Right renal cortex interstitium (tissue), 3 donors: Measurements from ENCODE around the gene CNTN2. TPM values are rescaled to one million over a fixed set of nuclear protein-coding genes. Genes with fewer than 3 reads are reported as not detected.

Source experiments
- DNase-seq, 3 donors: peaks; one replicate each; pipeline ENCODE4 v3.0.0-alpha.2; 2013; ENCODE audit warnings: low read depth in 3 of 3, low spot score in 2 of 3
- polyA plus RNA-seq, 3 donors: library from polyadenylated mRNA; unstranded; fragments of 120-200 nt; gene quantifications; one replicate each; pipeline ENCODE4 v1.2.1, GENCODE V29; 2013; ENCODE audit not compliant: insufficient read length in 3 of 3

CNTN2 gene
- polyA plus RNA-seq, 3 donors = 0.39 to 0.69 (median 0.65) TPM

DNA sequence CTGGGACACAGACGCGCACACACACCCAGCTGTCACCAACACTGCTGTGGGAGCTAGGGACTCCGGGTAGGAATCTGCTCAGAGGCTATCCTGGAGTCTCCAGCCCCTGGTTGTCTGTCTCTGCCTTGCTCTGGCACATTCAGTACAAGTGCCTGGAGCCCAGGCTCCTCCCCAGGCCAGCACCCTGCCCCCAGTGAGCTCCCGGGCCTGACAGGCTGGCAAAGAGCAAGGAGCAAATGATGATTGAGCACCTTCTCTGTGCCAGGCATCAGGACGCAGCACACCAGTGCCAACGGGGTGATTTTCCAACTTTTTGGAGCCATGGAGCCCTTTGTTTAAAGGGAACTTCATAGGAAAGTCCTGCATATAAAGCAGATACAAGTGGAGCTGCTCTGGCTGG, 6.5 kb downstream of the CNTN2 start:
- DNase-seq = no peak

DNA sequence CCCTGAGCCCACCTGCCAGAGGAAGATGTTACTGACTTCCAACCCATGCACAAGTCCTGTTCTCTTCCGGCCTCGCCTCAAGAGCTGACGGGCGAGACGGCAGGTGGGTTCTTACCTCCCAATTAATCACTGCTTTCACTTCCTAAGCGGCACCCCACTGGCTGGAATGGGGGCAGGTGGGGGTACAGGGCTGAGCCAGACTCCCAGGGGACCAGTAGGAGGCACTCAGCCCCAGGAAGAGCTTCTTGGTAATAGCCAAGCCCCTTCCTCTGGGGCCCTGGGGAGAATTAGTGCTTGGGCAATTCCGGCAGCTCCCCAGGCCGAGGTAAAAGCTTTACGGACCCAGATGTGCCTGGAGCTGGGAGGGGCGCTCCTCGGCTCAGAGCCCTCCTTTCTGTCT, 9.7 kb downstream of the CNTN2 start:
- DNase-seq = no peak

DNA sequence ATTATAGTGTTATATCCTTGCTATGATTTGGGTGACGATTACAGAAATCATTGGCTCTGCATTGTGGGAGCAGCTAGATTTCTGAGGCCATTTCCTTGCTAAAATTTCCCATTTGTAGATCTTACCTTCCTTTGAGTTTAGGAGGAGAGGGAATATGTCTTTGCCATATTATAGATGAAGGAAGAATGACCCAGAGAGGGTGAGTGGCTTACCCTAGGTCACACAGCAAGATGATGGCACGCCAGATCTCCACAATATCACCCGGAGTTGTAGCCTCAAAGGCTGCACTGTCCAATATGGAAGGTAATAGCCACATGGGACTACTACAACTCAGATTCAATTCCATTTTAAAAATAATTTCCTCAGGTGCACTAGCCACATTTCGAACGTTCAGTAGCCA, 10.3 kb downstream of the CNTN2 start:
- no peak for DNase-seq

DNA sequence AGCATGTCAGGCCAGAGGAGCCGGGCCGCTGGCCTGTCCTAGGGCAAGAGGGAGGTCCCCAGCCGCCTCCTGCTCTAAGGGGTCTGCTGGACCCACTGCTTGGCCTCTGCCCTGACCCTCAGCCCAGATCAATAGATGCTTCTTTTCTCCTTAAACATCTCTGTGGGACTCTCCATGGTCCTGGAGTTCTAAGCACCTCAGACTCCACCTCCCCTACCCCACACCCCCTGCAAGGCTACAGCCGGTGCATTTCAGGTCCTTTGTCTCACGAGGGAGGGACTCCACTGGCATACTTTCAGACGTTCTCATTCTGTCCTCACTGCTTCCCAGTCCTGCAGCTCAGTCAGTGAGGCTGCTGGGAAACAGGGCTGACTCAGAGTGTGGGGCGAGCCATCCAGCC, 11.0 kb downstream of the CNTN2 start:
- DNase-seq = no peak

DNA sequence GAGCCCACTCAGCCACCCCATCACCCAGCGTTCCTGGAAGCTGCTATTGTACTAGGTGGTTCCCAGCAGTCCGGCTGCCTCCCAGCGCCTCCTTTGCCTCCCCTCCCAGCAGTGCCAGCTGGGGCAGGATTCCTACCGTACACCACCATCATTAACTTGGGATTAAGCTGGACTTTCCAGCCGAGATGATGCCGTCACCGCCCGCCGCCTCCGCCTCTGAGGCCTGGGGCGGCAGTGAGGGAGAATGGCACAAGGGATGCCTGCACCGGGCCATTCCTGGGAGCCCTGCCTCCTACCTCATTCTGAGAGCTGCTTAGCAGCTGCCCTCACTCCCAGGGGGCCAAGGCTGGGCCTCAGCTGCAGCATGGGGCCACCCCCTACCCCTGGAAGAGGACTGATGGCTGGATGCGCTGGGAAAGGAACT, 13.2 kb downstream of the CNTN2 start:
- DNase-seq = no peak

DNA sequence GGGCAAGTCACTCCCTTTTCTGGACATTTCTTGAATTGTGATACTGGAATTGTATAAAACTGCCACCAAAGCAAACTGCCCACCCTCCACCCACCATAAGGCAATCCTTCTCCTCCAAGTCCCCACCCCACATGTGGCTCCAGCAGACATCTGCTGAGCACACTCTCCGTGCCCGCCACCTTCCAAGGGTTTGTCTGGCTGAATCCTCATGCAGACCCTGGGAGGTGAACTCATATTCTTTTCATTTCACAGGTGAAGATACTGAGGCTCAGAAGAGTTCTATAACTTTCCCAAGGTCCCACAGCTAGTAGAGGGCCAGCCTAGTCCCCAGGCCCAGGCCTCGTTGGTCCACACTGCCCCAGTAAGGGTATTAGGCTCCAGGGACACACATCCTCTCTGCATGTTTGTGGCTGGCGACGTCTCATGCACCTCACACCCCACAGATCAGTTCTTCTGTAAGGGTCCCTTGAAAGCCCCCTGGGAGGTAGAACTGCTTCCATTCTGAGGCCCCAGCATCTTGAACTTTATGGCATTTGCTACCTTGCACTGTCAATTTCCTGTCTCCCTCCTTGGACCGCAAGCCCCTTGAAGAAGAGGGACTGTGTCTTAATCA, 14.1 kb downstream of the CNTN2 start:
- DNase-seq = no peak

DNA sequence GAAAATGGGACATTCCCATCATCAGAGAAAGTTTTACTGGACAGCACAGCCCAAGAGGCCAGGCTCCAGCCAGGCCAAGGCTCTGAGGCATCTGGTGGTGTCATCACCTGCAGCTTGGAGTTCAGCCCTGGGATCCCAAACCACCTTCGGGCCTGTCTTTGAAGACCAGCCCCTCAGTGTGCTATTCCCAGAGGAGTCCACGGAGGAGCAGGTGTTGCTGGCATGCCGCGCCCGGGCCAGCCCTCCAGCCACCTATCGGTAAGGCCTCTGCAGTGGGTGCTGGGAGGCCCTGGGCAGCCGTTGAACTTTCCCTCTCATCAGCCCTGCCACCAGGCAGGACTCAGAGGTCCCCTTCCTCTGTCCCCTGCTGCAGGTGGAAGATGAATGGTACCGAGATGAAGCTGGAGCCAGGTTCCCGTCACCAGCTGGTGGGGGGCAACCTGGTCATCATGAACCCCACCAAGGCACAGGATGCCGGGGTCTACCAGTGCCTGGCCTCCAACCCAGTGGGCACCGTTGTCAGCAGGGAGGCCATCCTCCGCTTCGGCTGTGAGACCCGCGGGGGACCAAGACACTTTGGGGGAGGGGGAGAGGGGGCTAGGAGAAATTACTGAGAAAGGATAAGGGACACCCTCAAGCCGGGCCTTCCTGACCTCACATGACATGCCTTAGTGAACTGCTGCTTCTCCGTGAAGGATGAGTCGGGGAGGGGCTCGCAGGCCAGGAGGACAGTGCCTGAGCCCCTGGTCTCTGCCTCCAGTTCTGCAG, 15.0 kb downstream of the CNTN2 start:
- no peak for DNase-seq

- no peak for DNase-seq
Observed at GRCh38 chr1:205058853-205059252, 15.8 kb downstream of the CNTN2 start.

GRCh38 chr1:205059660-205060059, 16.6 kb downstream of the CNTN2 start:
- no peak for DNase-seq

- no peak for DNase-seq
Observed at GRCh38 chr1:205060746-205061145, 17.7 kb downstream of the CNTN2 start.

DNA sequence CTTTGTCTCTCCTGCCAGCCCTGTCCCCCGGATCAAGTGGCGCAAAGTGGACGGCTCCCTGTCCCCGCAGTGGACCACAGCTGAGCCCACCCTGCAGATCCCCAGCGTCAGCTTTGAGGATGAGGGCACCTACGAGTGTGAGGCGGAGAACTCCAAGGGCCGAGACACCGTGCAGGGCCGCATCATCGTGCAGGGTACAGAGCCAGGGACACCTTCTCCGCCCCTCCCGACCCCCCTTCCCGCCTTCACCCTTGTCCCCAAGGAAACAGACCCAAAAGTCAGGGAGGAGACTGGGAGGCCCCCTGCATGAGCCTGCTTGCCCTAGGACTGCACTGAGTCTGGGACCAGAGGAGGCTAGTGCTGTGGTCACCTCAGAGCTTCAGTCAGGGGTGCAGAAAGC, 18.2 kb downstream of the CNTN2 start:
- DNase-seq = no peak

GRCh38 chr1:205061665-205062069, 18.7 kb downstream of the CNTN2 start:
- peak; percentile 63 to 83 (median 72) for DNase-seq

DNA sequence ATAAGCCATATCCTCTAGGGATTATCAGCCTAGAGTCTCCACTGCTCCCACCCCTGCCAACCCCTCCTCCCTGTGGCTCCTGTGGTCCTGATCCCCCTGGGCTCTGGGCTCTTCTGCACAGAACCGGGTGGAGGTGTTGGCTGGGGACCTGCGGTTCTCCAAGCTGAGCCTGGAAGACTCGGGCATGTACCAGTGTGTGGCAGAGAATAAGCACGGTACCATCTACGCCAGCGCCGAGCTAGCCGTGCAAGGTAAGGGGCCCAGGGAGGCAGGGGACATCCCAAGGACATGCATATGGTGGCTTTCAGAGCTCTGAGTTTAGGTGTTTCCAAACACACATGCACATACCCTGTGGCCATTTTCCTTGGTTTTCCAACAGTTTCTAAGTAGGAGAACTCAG, 19.3 kb downstream of the CNTN2 start:
- no peak for DNase-seq

GRCh38 chr1:205062895-205063294, 19.9 kb downstream of the CNTN2 start:
- no peak for DNase-seq

- no peak for DNase-seq
Observed at GRCh38 chr1:205064301-205064700, 21.3 kb downstream of the CNTN2 start.

DNA sequence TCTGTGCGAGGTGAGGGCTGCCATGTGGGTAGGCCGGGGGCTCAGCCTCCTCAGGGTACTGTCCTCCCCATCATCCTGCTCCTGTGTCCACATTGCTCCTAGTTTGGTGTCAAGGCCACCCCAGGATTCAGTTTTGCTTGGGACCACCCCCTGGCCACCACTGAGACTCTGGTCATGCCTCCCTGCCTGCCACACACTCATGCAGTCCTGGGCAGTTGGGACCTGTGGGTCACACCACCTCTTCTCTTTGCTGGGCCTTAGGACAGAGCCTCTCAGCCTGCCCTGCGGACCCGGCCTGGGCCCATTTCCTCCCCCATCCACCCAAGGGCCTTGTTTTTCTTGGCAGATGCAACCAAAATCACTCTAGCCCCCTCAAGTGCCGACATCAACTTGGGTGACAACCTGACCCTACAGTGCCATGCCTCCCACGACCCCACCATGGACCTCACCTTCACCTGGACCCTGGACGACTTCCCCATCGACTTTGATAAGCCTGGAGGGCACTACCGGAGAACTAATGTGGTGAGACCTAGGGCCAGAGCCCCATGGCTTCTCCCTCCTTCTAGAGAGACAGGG, 21.8 kb downstream of the CNTN2 start:
- no peak for DNase-seq

GRCh38 chr1:205065666-205066065, 22.7 kb downstream of the CNTN2 start:
- DNase-seq = no peak

DNA sequence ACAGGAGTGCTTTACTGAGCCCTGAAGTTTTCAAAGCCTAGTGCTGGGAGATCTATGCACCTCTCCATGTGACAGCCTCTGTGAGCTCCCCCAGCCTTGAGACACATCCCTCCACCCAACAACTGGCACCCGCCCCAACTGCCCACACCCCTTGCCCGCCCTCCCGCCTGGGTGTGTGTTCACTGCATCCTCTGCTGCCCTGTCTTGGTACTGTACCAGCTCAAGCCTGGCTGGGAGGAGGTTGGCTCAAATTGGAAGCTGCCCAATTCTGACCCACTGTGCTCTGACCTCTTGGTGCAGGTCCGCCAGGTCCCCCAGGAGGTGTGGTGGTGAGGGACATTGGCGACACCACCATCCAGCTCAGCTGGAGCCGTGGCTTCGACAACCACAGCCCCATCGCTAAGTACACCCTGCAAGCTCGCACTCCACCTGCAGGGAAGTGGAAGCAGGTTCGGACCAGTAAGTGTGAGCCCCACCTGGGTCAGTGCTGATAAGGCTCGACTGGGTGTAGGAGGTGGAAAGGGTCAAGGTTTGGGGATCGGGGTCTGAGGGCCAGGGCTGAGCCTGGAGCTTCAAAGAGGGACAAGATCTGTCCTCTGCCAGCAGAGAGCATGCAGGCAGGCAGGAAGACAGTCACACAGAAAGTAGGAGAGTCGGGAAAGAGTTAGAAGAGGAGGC, 23.3 kb downstream of the CNTN2 start:
- no peak for DNase-seq

- no peak for DNase-seq
Observed at GRCh38 chr1:205067031-205067430, 24.0 kb downstream of the CNTN2 start.

DNA sequence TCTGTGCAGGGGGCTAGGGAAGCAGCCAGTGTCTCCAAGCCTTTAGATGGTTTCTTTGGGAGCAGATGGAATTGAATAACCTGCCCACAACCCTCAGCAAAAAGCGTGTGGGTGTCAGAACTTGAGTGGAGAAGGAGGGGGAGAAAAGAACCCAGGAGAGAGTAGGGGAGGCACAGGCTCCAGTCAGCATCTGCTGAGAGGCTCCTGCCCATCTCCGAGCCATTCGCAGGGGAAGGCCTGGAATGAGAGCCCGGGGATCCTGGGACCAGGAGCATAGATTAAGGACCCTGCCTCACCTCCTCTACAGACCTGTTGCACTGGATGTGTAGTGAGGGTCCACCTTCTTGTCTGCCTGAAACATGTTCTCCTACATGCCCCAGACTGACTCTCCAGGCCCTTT, 25.0 kb downstream of the CNTN2 start:
- no peak for DNase-seq

DNA sequence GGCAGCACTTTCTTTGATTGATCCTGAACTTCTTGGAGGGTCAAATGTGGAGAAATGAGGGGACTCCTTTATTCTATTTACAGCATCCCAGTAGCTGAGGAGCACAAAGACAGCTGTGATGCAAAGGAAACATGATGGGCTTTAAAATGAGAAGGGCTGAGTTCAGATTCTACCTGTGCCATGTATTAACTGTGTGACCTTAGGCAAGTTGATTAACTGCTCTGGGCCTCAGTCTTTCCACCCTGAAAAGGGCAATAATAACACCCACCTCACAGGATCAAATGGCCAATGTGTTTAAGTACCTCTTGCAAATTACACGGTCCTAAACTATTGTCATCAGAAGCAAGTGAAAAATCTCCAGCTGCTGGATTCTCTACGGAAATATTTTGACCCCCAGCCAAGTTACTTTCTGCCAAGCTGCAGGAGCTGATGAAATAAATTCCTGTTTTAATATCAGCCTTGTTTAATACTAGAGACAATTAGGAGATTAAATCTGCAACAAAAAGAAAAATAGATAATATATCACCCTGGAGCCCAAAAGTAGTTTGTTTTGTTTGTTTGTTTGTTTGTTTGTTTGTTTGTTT, 25.5 kb downstream of the CNTN2 start:
- DNase-seq = no peak
